Loucy (cell line): Measurements from ENCODE around the gene ABHD17A.
A peak's percentile ranks its signal among the peaks of the same experiment; 100 is the strongest.

ENCODE experiments used
- H2AFZ ChIP-seq: fragments of 200-600 bp; sonication (generic); 2 replicates; pipeline ENCODE4 v1.6.0; 2016; ENCODE audit warnings: antibody characterized with exemption, mild to moderate bottlenecking, low read length, moderate library complexity
- H3F3A ChIP-seq: fragments of 200-600 bp; 2 replicates; pipeline ENCODE4 v1.6.0; 2016; ENCODE audit warnings: antibody characterized with exemption, low read depth, mild to moderate bottlenecking
- H3K27me3 ChIP-seq: fragments of 200-600 bp; sonication (generic); 2 replicates; pipeline ENCODE4 v1.6.1; 2014; ENCODE audit warnings: low read length, mild to moderate bottlenecking; ENCODE audit not compliant: insufficient read depth, poor library complexity, severe bottlenecking
- H3K36me3 ChIP-seq: fragments of 200-600 bp; sonication (generic); 2 replicates; pipeline ENCODE4 v1.6.1; 2016; ENCODE audit warnings: low read length; ENCODE audit not compliant: insufficient read depth
- H3K4me1 ChIP-seq: fragments of 200-600 bp; sonication (generic); 2 replicates; pipeline ENCODE4 v1.5.1; 2014; ENCODE audit warnings: low read length, mild to moderate bottlenecking; ENCODE audit not compliant: insufficient read depth, poor library complexity, severe bottlenecking
- H3K4me2 ChIP-seq: fragments of 200-600 bp; sonication (generic); 2 replicates; pipeline ENCODE4 v1.6.0; 2014; ENCODE audit warnings: antibody characterized with exemption, low read length, low read depth, mild to moderate bottlenecking; ENCODE audit not compliant: poor library complexity, severe bottlenecking
- H3K4me3 ChIP-seq: fragments of 200-600 bp; sonication (generic); 2 replicates; pipeline ENCODE4 v1.5.1; 2014; ENCODE audit warnings: low read length, mild to moderate bottlenecking, mixed read lengths; ENCODE audit not compliant: poor library complexity, severe bottlenecking
- H3K79me2 ChIP-seq: fragments of 200-600 bp; sonication (generic); 2 replicates; pipeline ENCODE4 v1.6.1; 2014; ENCODE audit warnings: low read length; ENCODE audit not compliant: insufficient read depth
- H3K9ac ChIP-seq: fragments of 200-600 bp; sonication (generic); 2 replicates; pipeline ENCODE4 v1.6.0; 2014; ENCODE audit warnings: mild to moderate bottlenecking, low read depth, low read length, moderate library complexity; ENCODE audit not compliant: poor library complexity, severe bottlenecking
- H3K9me2 ChIP-seq: fragments of 200-600 bp; sonication (generic); replicated peaks from 2 replicates; pipeline ENCODE4 v1.6.1; 2016; ENCODE audit warnings: low read depth, low read length, mixed read lengths
- H3K9me3 ChIP-seq: fragments of 200-600 bp; sonication (generic); 2 replicates; pipeline ENCODE4 v1.6.1; 2014; ENCODE audit warnings: mild to moderate bottlenecking, antibody characterized with exemption, low read length, low read depth; ENCODE audit not compliant: insufficient read depth
- H4K20me1 ChIP-seq: fragments of 200-600 bp; sonication (generic); 2 replicates; pipeline ENCODE4 v1.6.0; 2014; ENCODE audit warnings: antibody characterized with exemption, low read length, mild to moderate bottlenecking; ENCODE audit not compliant: insufficient read depth, poor library complexity, severe bottlenecking
- CTCF ChIP-seq: fragments of 200-600 bp; sonication (generic); conservative IDR thresholded peaks from 2 replicates; pipeline ENCODE4 v1.5.1; 2014; ENCODE audit warnings: mild to moderate bottlenecking, antibody characterized with exemption, low read length
- EZH2phosphoT487 ChIP-seq: fragments of 200-600 bp; IDR thresholded peaks from 2 replicates; pipeline ENCODE4 v1.6.1; 2018; ENCODE audit warnings: antibody characterized with exemption, mild to moderate bottlenecking, moderate library complexity, borderline replicate concordance

ABHD17A gene

DNA sequence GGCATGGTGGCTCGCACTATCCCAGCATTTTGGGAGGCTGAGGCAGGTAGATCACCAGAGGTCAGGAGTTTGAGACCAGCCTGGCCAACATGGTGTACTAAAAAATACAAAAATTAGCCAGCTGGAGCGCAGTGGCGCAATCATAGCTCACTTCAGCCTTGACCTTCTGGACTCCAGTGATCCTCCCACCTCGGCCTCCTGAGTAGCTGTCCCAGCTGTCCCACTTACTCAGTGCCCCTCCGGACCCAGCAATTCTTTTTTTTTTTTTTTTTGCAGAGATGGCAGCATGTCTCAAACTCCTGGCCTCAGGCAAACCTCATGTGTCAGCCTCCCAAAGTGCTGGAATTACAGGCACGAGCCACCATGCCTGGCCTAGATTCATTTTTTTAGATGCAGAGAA, 17.6 kb upstream of the ABHD17A start:
- Histone ChIP-seq H3F3A (no peaks in the 10 kb centered on the region), H3K36me3 (no peaks in the 10 kb centered on the region), H3K27me3 (no peaks in the 10 kb centered on the region), H3K4me3 (no peak overlapping the region), H3K4me1 (peaks cover 4% of the 10 kb centered on the region), H3K79me2 (peaks cover 24% of the 10 kb centered on the region), H3K4me2 (no peak overlapping the region), H2AFZ (no peak overlapping the region), H4K20me1 (no peaks in the 10 kb centered on the region), H3K9me3 (no peaks in the 10 kb centered on the region), H3K9ac (no peak overlapping the region), H3K9me2 (no peaks in the 10 kb centered on the region)
- TF ChIP-seq CTCF (no peak), EZH2phosphoT487 (no peak)

DNA sequence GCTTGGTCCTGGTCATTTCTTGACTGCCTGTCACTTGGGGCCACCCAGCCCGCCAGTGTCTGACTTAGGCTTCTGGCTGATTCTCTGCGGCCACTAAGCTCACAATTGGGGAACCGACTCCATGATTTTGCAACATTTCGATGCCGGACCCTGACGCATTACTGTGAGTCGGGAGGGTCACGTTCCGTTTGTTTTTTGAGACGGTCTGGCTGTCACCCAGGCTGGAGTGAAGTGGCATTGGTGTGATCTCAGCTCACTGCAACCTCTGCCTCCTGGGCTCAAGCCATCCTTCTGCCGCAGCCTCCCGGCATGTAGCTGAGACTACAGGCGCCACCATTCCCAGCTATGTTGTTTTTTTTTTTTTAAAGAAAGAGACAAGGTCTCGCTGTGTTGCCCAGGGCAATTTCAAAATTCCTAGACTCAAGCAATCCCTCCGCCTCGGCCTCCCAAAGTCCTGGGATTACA, 16.7 kb upstream of the ABHD17A start:
- H3K4me2 ChIP-seq: no peak overlapping the region
- peaks cover 11% of the 10 kb centered on the region for H3K4me1 ChIP-seq
- H2AFZ ChIP-seq: no peak overlapping the region

GRCh38 chr19:1896508-1896907, 11.2 kb upstream of the ABHD17A start:
- Histone ChIP-seq H3K9ac (peak overlapping the region; percentile 67), H3K4me2 (peak overlapping the region; percentile 74)

More for the DNA sequence above, 16.7 kb upstream of the ABHD17A start:
- Histone ChIP-seq H3K4me3 (no peak overlapping the region), H3K9me2 (no peaks in the 10 kb centered on the region), H3K79me2 (peaks cover 14% of the 10 kb centered on the region), H3K36me3 (no peaks in the 10 kb centered on the region), H3K27me3 (no peaks in the 10 kb centered on the region), H3F3A (no peaks in the 10 kb centered on the region), H4K20me1 (no peaks in the 10 kb centered on the region), H3K9me3 (no peaks in the 10 kb centered on the region), H3K9ac (no peak overlapping the region)
- no peak for TF ChIP-seq EZH2phosphoT487
- TF ChIP-seq CTCF: no peak

More at GRCh38 chr19:1896508-1896907, 11.2 kb upstream of the ABHD17A start:
- H3K4me3 ChIP-seq: peak overlapping the region; percentile 66
- TF ChIP-seq CTCF: no peak
- TF ChIP-seq EZH2phosphoT487: no peak
- H4K20me1 ChIP-seq: no peaks in the 10 kb centered on the region
- peaks cover 5% of the 10 kb centered on the region; the same call in 1 of the 2 replicates for H3K79me2 ChIP-seq
- no peaks in the 10 kb centered on the region for H3K36me3 ChIP-seq
- H2AFZ ChIP-seq: no peak overlapping the region
- H3K9me3 ChIP-seq: no peaks in the 10 kb centered on the region
- no peaks in the 10 kb centered on the region for H3K27me3 ChIP-seq
- H3K9me2 ChIP-seq: no peaks in the 10 kb centered on the region
- H3K4me1 ChIP-seq: peaks cover 30% of the 10 kb centered on the region
- no peaks in the 10 kb centered on the region for H3F3A ChIP-seq
